GM19438 (cell line): Measurements from ENCODE around the gene CDH5.

Source experiments
- ATAC-seq: cut with Tn5 transposase; IDR thresholded peaks from one replicate; pipeline ENCODE4 v1.9.1; 2021; ENCODE audit warnings: low read depth; ENCODE audit not compliant: unreplicated experiment

The CDH5 gene

GRCh38 chr16:66408163-66409048 lies 41.9 kb downstream of the CDH5 start:
- no peak for ATAC-seq

- ATAC-seq: no peak
Observed at GRCh38 chr16:66409156-66409555, 42.7 kb downstream of the CDH5 start.

GRCh38 chr16:66412182-66412581 lies 45.7 kb downstream of the CDH5 start:
- ATAC-seq: no peak

GRCh38 chr16:66414891-66415290 lies 48.4 kb downstream of the CDH5 start:
- ATAC-seq: no peak

GRCh38 chr16:66416136-66416535 lies 49.6 kb downstream of the CDH5 start:
- ATAC-seq: no peak

- no peak for ATAC-seq
Observed at GRCh38 chr16:66416939-66417700, 50.6 kb downstream of the CDH5 start.

GRCh38 chr16:66418165-66418962 lies 51.9 kb downstream of the CDH5 start:
- no peak for ATAC-seq

- ATAC-seq: no peak
Observed at GRCh38 chr16:66419527-66419926, 53.0 kb downstream of the CDH5 start.

- ATAC-seq: no peak
Observed at GRCh38 chr16:66420396-66420795, 53.9 kb downstream of the CDH5 start.

GRCh38 chr16:66421891-66422290 lies 55.4 kb downstream of the CDH5 start:
- no peak for ATAC-seq

GRCh38 chr16:66422366-66422765 lies 55.9 kb downstream of the CDH5 start:
- ATAC-seq: no peak

- no peak for ATAC-seq
Observed at GRCh38 chr16:66423177-66423576, 56.7 kb downstream of the CDH5 start.

GRCh38 chr16:66425651-66426050 lies 59.2 kb downstream of the CDH5 start:
- ATAC-seq: no peak

GRCh38 chr16:66426112-66427035 lies 59.9 kb downstream of the CDH5 start:
- ATAC-seq: no peak

- no peak for ATAC-seq
Observed at GRCh38 chr16:66427036-66427860, 60.8 kb downstream of the CDH5 start, which contains the start of gene BEAN1. Gene BEAN1, plus strand, starts transcription at chr16:66427295. Its CDS starts 10,382 bp downstream, at chr16:66437677.

GRCh38 chr16:66427871-66428681 lies 61.6 kb downstream of the CDH5 start:
- no peak for ATAC-seq

- ATAC-seq: no peak
Observed at GRCh38 chr16:66428682-66429251, 62.3 kb downstream of the CDH5 start.
